ENCODE data around the gene NUP93.

The NUP93 gene

DNA sequence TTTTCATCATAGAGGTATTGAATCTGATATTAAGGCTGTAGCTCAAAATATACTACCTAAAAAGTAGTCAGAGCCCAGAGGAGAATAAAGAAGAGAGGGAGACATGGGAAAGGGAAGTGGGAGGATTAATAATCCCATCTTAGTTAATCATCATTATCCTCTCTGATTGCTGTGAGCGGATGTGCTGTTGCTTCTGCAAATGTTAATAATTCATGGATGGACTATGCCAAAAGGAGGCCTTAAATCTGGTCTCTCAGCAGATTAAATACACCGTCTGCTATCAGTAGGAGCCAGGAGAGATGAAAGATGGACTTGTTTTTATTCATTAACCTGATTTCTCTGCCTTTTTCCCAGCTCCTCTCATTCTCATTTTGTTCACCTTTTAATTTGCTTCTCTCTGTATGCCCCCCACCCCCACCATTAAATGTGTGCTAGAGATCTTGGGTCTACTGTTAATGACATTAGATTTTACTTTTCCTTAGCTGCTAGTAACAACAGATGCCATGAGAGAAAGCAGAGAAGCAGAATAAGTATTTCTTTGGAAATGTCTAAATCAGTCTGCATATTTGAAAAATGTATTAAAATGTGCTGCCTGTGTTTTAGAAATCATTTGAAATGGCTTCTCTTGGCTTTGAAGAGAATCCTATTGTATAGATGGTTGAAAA, 44.2 kb downstream of the NUP93 start:
- no peak overlapping the region for H3K4me3 ChIP-seq (replicated peaks; ENCODE audit: low read depth, low read length)
- TF ChIP-seq, protein P1, sequence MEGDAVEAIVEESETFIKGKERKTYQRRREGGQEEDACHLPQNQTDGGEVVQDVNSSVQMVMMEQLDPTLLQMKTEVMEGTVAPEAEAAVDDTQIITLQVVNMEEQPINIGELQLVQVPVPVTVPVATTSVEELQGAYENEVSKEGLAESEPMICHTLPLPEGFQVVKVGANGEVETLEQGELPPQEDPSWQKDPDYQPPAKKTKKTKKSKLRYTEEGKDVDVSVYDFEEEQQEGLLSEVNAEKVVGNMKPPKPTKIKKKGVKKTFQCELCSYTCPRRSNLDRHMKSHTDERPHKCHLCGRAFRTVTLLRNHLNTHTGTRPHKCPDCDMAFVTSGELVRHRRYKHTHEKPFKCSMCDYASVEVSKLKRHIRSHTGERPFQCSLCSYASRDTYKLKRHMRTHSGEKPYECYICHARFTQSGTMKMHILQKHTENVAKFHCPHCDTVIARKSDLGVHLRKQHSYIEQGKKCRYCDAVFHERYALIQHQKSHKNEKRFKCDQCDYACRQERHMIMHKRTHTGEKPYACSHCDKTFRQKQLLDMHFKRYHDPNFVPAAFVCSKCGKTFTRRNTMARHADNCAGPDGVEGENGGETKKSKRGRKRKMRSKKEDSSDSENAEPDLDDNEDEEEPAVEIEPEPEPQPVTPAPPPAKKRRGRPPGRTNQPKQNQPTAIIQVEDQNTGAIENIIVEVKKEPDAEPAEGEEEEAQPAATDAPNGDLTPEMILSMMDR (IDR thresholded peaks at IDR 0.05; ENCODE audit: low read length, missing control alignments) = no peak
- no peak for DNase-seq (ENCODE audit: low read depth)

DNA sequence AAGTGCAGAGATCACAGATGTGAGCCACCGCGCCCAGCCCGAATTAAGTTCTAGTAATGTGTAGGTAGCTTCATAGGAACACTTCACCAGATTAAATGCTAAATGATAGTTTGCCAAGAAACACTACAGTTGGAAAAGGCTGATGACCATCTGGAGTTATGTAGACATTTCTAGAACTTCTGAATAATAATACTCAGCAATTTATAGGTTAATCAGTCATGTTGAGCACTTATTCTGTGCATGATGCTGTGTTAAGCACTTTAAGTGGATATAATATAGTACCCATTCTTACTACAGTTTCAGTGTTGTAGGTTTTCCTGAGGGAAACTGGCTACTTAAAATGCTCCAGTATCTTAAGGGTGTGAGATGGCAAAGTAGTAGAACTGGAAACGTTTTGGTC, 45.2 kb downstream of the NUP93 start:
- TF ChIP-seq, protein P1 (IDR thresholded peaks at IDR 0.05; ENCODE audit: low read length, missing control alignments) = no peak
- H3K4me3 ChIP-seq (replicated peaks; ENCODE audit: low read depth, low read length) = no peak overlapping the region
- no peak for DNase-seq (ENCODE audit: low read depth)

DNA sequence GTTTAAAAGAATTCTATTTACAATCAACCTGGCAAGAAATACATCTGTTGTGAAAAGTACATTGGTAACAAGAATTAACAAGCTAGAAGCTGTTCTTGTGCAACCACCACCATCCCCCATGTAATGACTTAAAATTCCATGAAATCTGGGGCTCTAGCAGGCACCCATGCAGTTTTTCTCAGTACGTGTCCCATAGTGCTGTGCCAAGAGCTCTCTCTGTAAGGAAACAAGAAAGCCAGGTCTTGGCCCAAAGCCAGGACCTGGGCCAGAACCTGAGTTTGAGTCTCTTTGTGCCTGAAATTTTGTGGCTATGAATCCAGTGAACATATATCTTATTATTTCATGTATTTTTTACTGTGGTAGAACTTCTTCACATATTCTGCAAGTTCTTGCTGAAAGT, 46.6 kb downstream of the NUP93 start:
- no peak overlapping the region for H3K4me3 ChIP-seq (replicated peaks; ENCODE audit: low read depth, low read length)
- TF ChIP-seq, protein P1 (IDR thresholded peaks at IDR 0.05; ENCODE audit: low read length, missing control alignments) = no peak
- DNase-seq (ENCODE audit: low read depth) = peak; percentile 73

DNA sequence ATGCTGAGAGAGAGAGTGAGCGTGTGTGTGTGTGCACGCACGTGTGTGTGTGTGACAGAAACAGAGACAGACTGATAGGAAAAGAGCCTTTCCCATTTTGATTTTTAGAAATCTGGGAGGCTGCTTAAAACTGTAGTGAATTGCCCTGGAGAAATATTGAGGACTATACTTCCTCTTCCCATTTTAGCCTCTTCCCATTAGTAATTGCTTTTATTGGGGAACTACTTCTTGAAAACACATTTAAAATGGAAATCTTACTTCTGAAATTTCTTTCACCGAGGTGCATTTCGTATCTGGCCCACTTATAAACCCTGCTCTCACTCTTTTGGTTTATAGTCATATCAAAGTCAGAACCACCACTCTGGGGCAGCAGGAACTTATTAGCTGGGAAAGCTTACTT, 47.1 kb downstream of the NUP93 start:
- no peak overlapping the region for H3K4me3 ChIP-seq (replicated peaks; ENCODE audit: low read depth, low read length)
- TF ChIP-seq, protein P1 (IDR thresholded peaks at IDR 0.05; ENCODE audit: low read length, missing control alignments) = no peak
- no peak for DNase-seq (ENCODE audit: low read depth)

DNA sequence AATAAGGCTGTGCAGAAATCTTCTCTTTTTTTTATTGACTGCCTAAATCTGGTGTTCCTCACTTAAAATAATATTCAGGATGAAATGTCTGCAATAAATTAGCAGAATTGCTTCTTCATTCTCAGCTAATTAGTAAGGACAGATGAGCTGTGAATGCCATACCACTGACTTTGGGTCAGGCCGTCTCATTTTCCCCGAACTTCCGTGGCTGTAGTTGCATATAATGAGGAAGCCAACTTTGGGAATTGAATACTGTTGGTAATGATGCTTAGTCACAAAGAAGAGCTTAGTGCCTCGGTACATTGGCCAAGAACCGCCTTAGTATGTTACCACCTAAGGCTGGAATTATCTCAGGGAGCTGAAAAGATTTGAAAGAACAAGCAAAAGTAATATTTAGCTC, 47.6 kb downstream of the NUP93 start:
- no peak for DNase-seq (ENCODE audit: low read depth)
- TF ChIP-seq, protein P1 (IDR thresholded peaks at IDR 0.05; ENCODE audit: low read length, missing control alignments) = no peak
- no peak overlapping the region for H3K4me3 ChIP-seq (replicated peaks; ENCODE audit: low read depth, low read length)

DNA sequence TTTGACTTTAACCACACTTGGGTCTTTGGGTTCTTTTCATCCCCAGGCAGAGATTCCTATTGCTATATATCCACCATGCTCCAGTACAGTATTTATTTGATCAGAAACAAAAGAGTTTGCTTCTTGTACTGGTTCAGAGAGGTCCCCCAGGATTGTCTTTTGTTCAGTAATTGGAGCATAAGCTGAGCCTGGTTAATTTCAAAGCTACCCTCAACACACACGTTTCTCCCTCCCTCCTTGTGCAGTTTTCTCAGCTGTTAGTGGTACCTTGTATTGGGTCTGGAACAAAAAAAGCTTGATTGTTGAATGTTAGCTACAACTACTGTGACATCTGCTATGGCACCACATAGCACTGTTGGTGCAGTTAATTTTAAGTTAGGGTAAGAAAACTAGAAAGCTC, 50.0 kb downstream of the NUP93 start:
- H3K4me3 ChIP-seq (replicated peaks; ENCODE audit: low read depth, low read length) = no peak overlapping the region
- DNase-seq (ENCODE audit: low read depth) = no peak
- TF ChIP-seq, protein P1 (IDR thresholded peaks at IDR 0.05; ENCODE audit: low read length, missing control alignments) = no peak

DNA sequence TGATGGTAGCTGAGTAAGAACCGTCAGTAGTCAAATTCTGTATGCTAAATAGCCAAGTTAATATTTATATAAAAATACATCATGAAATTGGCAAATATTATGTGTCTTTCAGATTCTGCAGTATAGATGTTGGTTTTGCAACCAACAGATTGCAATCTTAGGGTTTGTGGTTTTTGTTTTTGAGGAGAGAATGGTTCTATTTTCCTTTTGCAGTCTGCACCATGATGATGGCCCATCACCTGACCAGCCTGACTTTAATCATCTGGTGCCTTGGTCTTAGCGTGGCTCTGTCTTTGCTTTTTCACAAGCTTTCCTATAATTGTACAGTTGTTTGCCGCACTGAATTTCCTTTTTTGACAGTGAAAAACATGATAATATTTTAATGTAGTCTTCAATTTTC, 50.7 kb downstream of the NUP93 start:
- no peak for DNase-seq (ENCODE audit: low read depth)
- TF ChIP-seq, protein P1 (IDR thresholded peaks at IDR 0.05; ENCODE audit: low read length, missing control alignments) = no peak
- no peak overlapping the region for H3K4me3 ChIP-seq (replicated peaks; ENCODE audit: low read depth, low read length)
